ENCODE results near the gene STOM.

The STOM gene

GRCh38 chr9:121307976-121308375 is 62.1 kb downstream of the STOM start:
- no peak overlapping the region for H2AFZ ChIP-seq (ENCODE audit: low read length)
- no peaks in the 10 kb centered on the region for H3K9me3 ChIP-seq (replicated peaks; ENCODE audit: insufficient read depth, low read length)
- no peaks in the 10 kb centered on the region for H3K79me2 ChIP-seq (ENCODE audit: low read length)
- TF ChIP-seq EZH2 (optimal IDR thresholded peaks at IDR 0.05; ENCODE audit: low read depth, low read length), result no peak
- TF ChIP-seq EZH2phosphoT487 (IDR thresholded peaks at IDR 0.05; ENCODE audit: low read length), result no peak
- no peak for TF ChIP-seq CTCF (IDR thresholded peaks at IDR 0.05; ENCODE audit: low read length)
- no peaks in the 10 kb centered on the region for H4K20me1 ChIP-seq (ENCODE audit: insufficient read depth, low read length)
- H3K9me2 ChIP-seq (replicated peaks; ENCODE audit: insufficient read depth, low read length), result no peaks in the 10 kb centered on the region
- no peak overlapping the region for H3K27ac ChIP-seq (ENCODE audit: low read length)
- H3K4me3 ChIP-seq (ENCODE audit: low read length), result no peak overlapping the region
- H3F3A ChIP-seq (ENCODE audit: insufficient read depth, low read length), result no peaks in the 10 kb centered on the region
- DNase-seq, result no peak
- H3K4me2 ChIP-seq (ENCODE audit: low read depth, low read length), result no peak overlapping the region
- no peaks in the 10 kb centered on the region for H3K36me3 ChIP-seq (replicated peaks; ENCODE audit: insufficient read depth, low read length)
- H3K4me1 ChIP-seq (ENCODE audit: low read length), result 0 out of 2 replicates have a peak, but pooled peaks cover 4% of the 10 kb centered on the region
- H3K9ac ChIP-seq (ENCODE audit: low read length), result no peak overlapping the region
- H3K27me3 ChIP-seq (replicated peaks; ENCODE audit: insufficient read depth, low read length), result no peaks in the 10 kb centered on the region

GRCh38 chr9:121305269-121305994 is 64.6 kb downstream of the STOM start:
- Histone ChIP-seq H3F3A (ENCODE audit: insufficient read depth, low read length) (no peaks in the 10 kb centered on the region), H3K4me1 (ENCODE audit: low read length) (0 out of 2 replicates have a peak, but pooled peaks cover 4% of the 10 kb centered on the region), H3K9me2 (replicated peaks; ENCODE audit: insufficient read depth, low read length) (no peaks in the 10 kb centered on the region), H2AFZ (ENCODE audit: low read length) (no peak overlapping the region), H3K4me2 (ENCODE audit: low read depth, low read length) (no peak overlapping the region), H4K20me1 (ENCODE audit: insufficient read depth, low read length) (no peaks in the 10 kb centered on the region), H3K79me2 (ENCODE audit: low read length) (no peaks in the 10 kb centered on the region), H3K27ac (ENCODE audit: low read length) (no peak overlapping the region), H3K9ac (ENCODE audit: low read length) (no peak overlapping the region), H3K27me3 (replicated peaks; ENCODE audit: insufficient read depth, low read length) (peaks cover 1% of the 10 kb centered on the region), H3K9me3 (replicated peaks; ENCODE audit: insufficient read depth, low read length) (no peaks in the 10 kb centered on the region), H3K4me3 (ENCODE audit: low read length) (no peak overlapping the region), H3K36me3 (replicated peaks; ENCODE audit: insufficient read depth, low read length) (no peaks in the 10 kb centered on the region)
- TF ChIP-seq EZH2 (optimal IDR thresholded peaks at IDR 0.05; ENCODE audit: low read depth, low read length) (no peak), EZH2phosphoT487 (IDR thresholded peaks at IDR 0.05; ENCODE audit: low read length) (no peak), CTCF (IDR thresholded peaks at IDR 0.05; ENCODE audit: low read length) (no peak)
- DNase-seq, result no peak

- H3K27ac ChIP-seq (ENCODE audit: low read length), result no peak overlapping the region
- H3F3A ChIP-seq (ENCODE audit: insufficient read depth, low read length), result no peaks in the 10 kb centered on the region
- no peak overlapping the region for H3K4me2 ChIP-seq (ENCODE audit: low read depth, low read length)
- DNase-seq, result no peak
- peaks cover 7% of the 10 kb centered on the region for H3K27me3 ChIP-seq (replicated peaks; ENCODE audit: insufficient read depth, low read length)
- no peaks in the 10 kb centered on the region for H3K9me2 ChIP-seq (replicated peaks; ENCODE audit: insufficient read depth, low read length)
- no peaks in the 10 kb centered on the region for H3K36me3 ChIP-seq (replicated peaks; ENCODE audit: insufficient read depth, low read length)
- H2AFZ ChIP-seq (ENCODE audit: low read length), result no peak overlapping the region
- TF ChIP-seq EZH2phosphoT487 (IDR thresholded peaks at IDR 0.05; ENCODE audit: low read length) (no peak), EZH2 (optimal IDR thresholded peaks at IDR 0.05; ENCODE audit: low read depth, low read length) (no peak), CTCF (IDR thresholded peaks at IDR 0.05; ENCODE audit: low read length) (no peak)
- H3K9ac ChIP-seq (ENCODE audit: low read length), result no peak overlapping the region
- no peak overlapping the region for H3K4me3 ChIP-seq (ENCODE audit: low read length)
- H4K20me1 ChIP-seq (ENCODE audit: insufficient read depth, low read length), result no peaks in the 10 kb centered on the region
- H3K4me1 ChIP-seq (ENCODE audit: low read length), result 0 out of 2 replicates have a peak, but pooled peaks cover 4% of the 10 kb centered on the region
- H3K9me3 ChIP-seq (replicated peaks; ENCODE audit: insufficient read depth, low read length), result no peaks in the 10 kb centered on the region
- H3K79me2 ChIP-seq (ENCODE audit: low read length), result no peaks in the 10 kb centered on the region
These were observed 65.3 kb downstream of the STOM start for GRCh38 chr9:121304707-121305106.

Measured in MM.1S (cell line).